AG10803 (cell line): Measurements from ENCODE around the gene TRANK1.

Experiments
- DNase-seq: peaks from one replicate; pipeline ENCODE4 v3.0.0; 2010; ENCODE audit warnings: low read depth
- H3K4me3 ChIP-seq: 2 replicates; pipeline ENCODE4 v1.5.1; 2011; ENCODE audit warnings: mild to moderate bottlenecking, low read length, control low read depth
- TF ChIP-seq, protein P1 (sequence below): conservative IDR thresholded peaks from 2 replicates; pipeline ENCODE4 v1.5.1; 2011; ENCODE audit warnings: mild to moderate bottlenecking, low read length, control low read depth, inconsistent platforms

The TRANK1 gene

DNA sequence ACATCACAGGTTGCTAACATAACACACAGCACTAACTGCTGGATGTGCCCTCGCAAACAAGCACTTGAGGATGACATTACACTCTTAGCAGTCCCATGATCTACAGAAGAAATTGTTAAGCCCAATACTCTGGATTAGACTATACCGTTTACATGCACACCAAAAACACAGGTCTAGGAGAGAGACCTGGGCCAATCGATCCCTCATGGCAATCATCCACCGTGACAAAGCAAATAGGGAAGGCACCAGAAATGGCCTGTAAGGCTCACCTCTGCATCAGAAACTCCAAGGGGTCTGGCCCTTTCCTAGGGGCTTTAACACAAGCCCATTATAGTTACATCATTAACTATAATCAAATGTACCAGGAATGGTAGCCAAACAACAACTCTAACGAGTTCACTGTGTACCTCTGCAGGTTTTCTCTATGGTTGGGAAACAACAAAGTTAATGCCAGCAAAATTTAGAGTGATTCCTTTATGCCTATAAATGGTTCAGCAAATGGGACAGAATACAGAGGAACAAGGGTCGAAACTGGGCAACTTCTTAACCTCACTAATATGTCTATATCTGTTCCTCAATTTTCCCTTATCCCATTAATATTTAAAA, 18.5 kb downstream of the TRANK1 start:
- no peak for DNase-seq
- TF ChIP-seq, protein P1, sequence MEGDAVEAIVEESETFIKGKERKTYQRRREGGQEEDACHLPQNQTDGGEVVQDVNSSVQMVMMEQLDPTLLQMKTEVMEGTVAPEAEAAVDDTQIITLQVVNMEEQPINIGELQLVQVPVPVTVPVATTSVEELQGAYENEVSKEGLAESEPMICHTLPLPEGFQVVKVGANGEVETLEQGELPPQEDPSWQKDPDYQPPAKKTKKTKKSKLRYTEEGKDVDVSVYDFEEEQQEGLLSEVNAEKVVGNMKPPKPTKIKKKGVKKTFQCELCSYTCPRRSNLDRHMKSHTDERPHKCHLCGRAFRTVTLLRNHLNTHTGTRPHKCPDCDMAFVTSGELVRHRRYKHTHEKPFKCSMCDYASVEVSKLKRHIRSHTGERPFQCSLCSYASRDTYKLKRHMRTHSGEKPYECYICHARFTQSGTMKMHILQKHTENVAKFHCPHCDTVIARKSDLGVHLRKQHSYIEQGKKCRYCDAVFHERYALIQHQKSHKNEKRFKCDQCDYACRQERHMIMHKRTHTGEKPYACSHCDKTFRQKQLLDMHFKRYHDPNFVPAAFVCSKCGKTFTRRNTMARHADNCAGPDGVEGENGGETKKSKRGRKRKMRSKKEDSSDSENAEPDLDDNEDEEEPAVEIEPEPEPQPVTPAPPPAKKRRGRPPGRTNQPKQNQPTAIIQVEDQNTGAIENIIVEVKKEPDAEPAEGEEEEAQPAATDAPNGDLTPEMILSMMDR, result no peak

DNA sequence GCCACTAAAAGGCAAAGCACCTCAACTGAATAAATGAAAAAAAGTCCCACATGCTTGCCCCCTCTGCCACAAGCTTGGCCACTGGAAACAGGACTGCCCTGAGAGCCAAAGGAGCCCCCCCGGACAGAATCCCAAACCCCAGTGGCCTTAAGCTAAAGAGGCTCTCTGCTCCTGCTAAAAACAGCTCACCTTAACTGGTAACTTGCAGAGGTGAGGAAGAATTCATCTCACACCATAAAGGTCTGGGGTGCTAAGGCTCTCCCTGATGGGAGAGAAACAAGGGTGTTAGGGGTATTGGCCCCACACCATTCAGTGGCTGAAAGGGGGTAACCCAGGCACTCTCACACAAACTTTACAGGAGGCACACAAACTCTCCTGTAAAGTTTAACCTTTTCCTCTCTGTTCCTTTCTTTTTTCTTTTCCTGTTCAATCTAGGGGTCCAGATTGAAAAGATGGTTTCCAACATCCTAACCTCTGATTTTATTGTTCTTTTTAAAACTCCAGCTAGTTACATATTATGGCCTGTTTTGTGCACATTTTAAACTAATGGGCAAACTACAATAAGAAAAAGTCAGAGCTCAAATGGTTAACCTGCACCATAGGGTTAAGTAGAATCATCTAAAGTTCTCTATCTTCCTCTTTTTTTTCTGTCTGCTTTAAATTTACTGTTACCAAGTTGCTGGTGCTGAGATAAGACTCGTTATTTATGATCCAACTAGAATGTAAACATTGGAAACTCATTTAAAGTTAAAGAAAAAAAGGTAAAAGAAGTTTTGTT, 19.9 kb downstream of the TRANK1 start:
- H3K4me3 ChIP-seq, result no peak overlapping the region
- TF ChIP-seq, protein P1, result no peak
- DNase-seq, result no peak

More for the DNA sequence above, 18.5 kb downstream of the TRANK1 start:
- no peak overlapping the region for H3K4me3 ChIP-seq

DNA sequence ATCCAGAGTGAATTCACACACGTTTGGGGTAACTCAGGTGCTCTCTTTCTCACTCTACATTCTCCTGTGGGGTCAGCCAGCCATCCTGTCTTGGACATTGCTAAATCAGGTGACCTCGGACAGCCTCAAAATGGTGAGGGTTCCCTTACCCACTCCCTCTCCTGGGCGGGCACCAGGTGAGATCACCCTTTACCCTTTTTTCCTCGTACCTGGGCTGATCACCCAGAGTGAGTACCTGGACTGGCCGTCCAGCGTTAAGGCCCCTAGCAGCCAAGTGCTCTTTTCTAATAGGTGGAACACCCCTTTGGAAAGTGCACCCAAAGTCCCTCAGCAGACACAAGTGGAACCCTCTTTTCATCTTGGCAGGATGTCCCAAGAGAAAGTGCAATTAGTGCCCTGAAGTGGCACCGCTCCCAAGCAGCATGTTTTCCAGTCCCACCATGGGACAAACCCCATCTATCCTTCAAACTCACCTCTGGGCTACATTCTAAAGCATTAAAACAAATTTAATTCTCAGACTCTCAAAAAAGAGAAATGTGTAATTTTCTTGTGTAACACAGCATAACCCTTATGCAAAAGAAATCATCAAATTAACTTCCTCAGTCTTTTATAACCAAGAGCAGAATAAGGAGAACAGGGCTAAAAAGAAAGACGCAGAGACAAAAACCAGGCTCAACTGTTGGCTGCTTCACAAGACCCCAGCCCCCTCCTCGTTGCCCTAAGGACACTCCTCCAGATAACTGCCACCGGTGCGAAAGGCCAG, 20.7 kb downstream of the TRANK1 start:
- no peak overlapping the region for H3K4me3 ChIP-seq
- TF ChIP-seq, protein P1, result no peak

DNA sequence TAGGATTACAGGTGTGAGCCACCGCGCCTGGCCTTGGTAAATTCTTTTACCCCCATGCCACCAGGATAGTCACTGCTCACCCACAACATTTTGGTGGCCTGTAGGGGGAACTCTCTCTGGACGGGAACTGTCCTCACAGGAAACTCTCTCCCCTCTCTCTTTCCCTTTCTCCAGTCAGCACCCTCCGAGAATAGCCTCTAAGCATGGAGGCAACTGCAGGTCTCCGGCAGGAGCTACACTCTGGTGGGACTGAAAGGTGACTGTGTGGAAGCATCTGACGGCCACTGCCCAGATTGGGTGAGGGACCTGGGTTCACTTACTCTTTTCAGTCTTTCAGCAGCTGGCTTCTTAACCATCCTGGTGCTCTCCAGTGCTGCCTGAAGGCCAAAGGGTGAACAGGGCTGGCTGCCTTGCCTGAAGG, 21.3 kb downstream of the TRANK1 start:
- DNase-seq, result no peak
- TF ChIP-seq, protein P1, result peak; percentile 27
- no peak overlapping the region for H3K4me3 ChIP-seq

More for the DNA sequence above, 20.7 kb downstream of the TRANK1 start:
- no peak for DNase-seq

DNA sequence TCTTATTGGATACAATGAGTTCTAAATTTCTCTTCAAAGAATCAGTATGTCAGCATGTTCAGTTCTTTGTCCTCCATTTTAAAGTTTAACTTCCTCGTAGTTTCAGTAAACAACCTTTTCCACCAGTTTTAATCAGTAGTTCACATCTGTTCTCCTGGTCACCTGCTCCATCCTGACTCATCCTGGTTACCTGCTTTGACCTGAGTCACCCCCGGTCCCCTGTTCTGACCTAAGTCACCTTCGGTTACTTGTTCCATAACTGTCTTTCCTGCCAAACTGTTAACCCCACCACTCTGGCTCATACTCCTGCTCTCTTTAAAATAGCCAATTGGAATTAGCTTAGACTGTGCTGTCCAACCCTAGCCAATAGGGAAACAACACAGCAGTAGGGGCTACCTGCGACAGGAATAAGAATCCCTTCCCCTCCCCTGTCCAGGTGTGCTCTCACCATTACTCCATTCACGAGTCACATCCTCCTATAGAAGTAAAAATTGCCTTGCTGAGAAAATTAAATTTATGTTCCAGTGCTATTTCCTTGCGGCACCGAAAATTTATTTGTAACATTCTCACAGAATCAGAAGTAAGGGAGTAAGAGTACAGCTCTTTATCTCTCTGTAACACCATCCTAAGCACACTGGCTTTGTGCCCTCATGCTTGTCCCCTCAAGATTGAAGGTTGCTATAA, 23.8 kb downstream of the TRANK1 start:
- TF ChIP-seq, protein P1, result no peak
- no peak for DNase-seq
- no peak overlapping the region for H3K4me3 ChIP-seq

DNA sequence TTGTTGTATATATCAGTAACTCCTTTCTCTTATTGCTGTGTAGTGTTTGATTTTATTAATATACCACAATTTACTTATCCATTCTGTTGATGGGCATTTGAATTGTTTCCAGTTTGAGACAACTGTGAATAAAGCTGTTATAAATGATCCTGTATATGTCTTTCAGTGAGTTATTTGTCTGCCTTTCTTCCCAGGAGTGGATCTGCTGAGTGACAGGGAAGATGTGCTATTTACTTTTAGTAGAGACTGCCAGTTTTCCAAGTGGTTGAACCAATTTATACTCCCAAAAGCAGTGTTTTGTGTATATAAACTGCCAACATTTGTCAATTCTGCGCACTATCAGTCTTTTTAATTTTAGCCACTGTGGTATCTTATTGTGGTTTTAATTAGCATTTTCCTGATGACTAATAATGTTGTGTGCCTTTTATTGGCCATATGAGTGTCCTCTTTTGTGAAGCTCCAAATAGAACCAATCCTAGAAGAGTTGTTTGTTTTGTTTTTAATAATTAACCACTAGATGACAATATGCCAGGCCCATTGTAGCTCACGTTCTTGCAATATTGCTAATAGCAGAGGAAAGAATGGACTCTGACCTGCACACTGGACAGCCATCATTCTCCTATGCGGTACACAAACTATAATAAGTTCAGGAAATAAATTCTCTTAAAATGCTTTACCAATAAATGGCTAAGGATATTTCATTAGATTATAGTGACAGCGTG, 25.3 kb downstream of the TRANK1 start:
- DNase-seq, result no peak
- H3K4me3 ChIP-seq, result no peak overlapping the region
- TF ChIP-seq, protein P1, result no peak
